H1 (cell line): ENCODE measurements around the gene NELFCD. TPM values are rescaled to one million over a fixed set of nuclear protein-coding genes. Genes with fewer than 3 reads are reported as not detected.

Experiments used
- KDM1A ChIP-seq: fragments of 200-600, 300-600 bp; sonication (generic); IDR thresholded peaks from 2 replicates; pipeline ENCODE4 v1.7.1; 2016; ENCODE audit warnings: mild to moderate bottlenecking, low read length, borderline replicate concordance
- polyA plus RNA-seq, 7 experiments: library from polyadenylated mRNA; depleted of rRNA in 3 of 7; stranded (reverse) in 5 of 7; unstranded in 2 of 7; fragments of >200 nt in 5 of 7; fragments of 200-250 nt in 2 of 7; gene quantifications; 1 replicate in 5 of 7; 2 replicates in 1 of 7; 4 replicates in 1 of 7; pipeline versions ENCODE4 v1.2.1 to v1.2.3, GENCODE V29; 2011 to 2013; ENCODE audit warnings: missing spikeins in 2 of 7, mixed read lengths in 2 of 7
- total RNA-seq: library from RNA; stranded (reverse); fragmentation: NEBNext Ultra II Directional; extraction: Animal tissue kit (Norgen Biotek cat#: 25700); gene quantifications from 2 replicates; pipeline ENCODE4 v1.2.1, GENCODE V29; 2021
- TF ChIP-seq, protein P1 (sequence below): IDR thresholded peaks from 2 replicates; pipeline ENCODE4 v1.6.1; 2012; ENCODE audit warnings: inconsistent platforms
- TF ChIP-seq, protein P2 (sequence below): IDR thresholded peaks from 2 replicates; pipeline ENCODE4 v1.6.1; 2012; ENCODE audit warnings: inconsistent platforms

Gene NELFCD
- total and polyA plus RNA-seq, 2 of the 8 experiments (the other 6 are each of a cell fraction or from before 2014, with no cell fraction given): 35.5 to 59.6 TPM

DNA sequence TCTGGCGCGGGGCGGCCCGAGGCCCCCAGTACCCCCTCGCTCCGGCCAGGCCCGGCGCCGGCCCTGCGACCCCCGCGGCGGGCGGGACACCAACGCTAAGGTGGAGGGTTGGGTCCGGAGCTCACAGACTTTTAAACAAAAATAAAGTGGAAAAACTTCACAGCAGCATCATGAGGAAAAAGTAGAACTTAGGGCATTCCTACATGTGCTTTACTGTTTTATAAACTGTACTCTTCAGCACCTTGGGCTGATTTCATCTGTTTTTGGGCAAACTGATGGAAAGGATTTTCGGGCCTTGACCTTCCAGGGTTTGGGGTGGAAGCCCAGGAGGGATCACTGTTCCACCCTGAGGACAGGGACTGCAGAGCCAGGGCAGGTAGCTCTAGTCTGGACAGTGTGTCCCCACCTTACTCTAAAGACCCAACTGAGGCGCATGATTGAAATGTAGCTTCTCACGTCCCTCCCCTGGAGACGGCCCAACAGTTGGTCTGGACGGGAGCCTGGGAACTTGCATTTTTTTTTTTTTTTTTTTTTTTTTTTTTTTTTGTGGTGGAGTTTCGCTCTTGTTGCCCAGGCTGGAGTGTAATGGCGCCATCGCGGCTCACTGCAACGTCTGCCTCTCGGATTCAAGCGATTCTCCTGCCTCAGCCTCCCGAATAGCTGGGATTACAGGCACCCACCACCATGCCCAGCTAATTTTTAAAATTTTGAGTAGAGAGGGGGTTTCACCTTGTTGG, 740 bp downstream of the NELFCD start (continued):
- TF ChIP-seq, protein P1, sequence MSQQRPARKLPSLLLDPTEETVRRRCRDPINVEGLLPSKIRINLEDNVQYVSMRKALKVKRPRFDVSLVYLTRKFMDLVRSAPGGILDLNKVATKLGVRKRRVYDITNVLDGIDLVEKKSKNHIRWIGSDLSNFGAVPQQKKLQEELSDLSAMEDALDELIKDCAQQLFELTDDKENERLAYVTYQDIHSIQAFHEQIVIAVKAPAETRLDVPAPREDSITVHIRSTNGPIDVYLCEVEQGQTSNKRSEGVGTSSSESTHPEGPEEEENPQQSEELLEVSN: no peak
- no peak for TF ChIP-seq KDM1A
- TF ChIP-seq, protein P2, sequence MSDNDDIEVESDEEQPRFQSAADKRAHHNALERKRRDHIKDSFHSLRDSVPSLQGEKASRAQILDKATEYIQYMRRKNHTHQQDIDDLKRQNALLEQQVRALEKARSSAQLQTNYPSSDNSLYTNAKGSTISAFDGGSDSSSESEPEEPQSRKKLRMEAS: no peak
- TF ChIP-seq, all 59 proteins: peak for 2
